ENCODE results near the gene ATXN7L2. TPM values are rescaled to one million over a fixed set of nuclear protein-coding genes. Genes with fewer than 3 reads are reported as not detected.

Gene ATXN7L2
- total and polyA plus RNA-seq, 2 of the 8 experiments (the other 6 are each of a cell fraction or from before 2014, with no cell fraction given) = 8.1 to 9.3 TPM

- H2AK5ac ChIP-seq (ENCODE audit: low read depth, low read length) = no peak overlapping the region
- H3K23me2 ChIP-seq (ENCODE audit: low read depth, low read length) = no peaks in the 10 kb centered on the region
- H4K8ac ChIP-seq (ENCODE audit: extremely low read depth, insufficient read depth, low read length) = no peak overlapping the region
- H2BK5ac ChIP-seq (ENCODE audit: low read depth, low read length) = no peak overlapping the region
- no peak overlapping the region for H3K23ac ChIP-seq (ENCODE audit: insufficient read length)
- DNase-seq (ENCODE audit: low read depth in 1 of 2, low spot score in 2 of 2) (no peak), FAIRE-seq (no peak)
- no peak overlapping the region for H3K18ac ChIP-seq (ENCODE audit: extremely low read depth, low read length)
- H3K79me1 ChIP-seq (ENCODE audit: low read depth, low read length) = no peaks in the 10 kb centered on the region
- H3K36me3 ChIP-seq (ENCODE audit: control insufficient read depth in 2 of 4, insufficient read depth in 4 of 4, low read length in 3 of 4) = peaks cover 0 to 2% (median 0%) of the 10 kb centered on the region in 4 experiments; a peak in 2 of 8 replicates
- no peak overlapping the region for H2BK20ac ChIP-seq (ENCODE audit: low read length)
- no peak overlapping the region for H3K9ac ChIP-seq (replicated peaks in 1 of 4; ENCODE audit: extremely low read depth in 1 of 4, low read depth in 3 of 4, low read length in 3 of 4)
- H2BK12ac ChIP-seq (ENCODE audit: low read depth, low read length) = no peak overlapping the region
- H2BK15ac ChIP-seq (ENCODE audit: low read length) = no peak overlapping the region
- no peak overlapping the region for H3K14ac ChIP-seq (ENCODE audit: insufficient read length)
- no peak overlapping the region for H4K5ac ChIP-seq (ENCODE audit: insufficient read length, low read depth, low read length)
- H3K27ac ChIP-seq (ENCODE audit: low read depth, low read length) = no peak overlapping the region
- no peak overlapping the region for H2BK120ac ChIP-seq (replicated peaks; ENCODE audit: low read depth, low read length)
- no peaks in the 10 kb centered on the region for H3K9me3 ChIP-seq (ENCODE audit: insufficient read depth in 2 of 2, low read depth in 1 of 2, low read length in 1 of 2)
- H3K27me3 ChIP-seq (replicated peaks in 1 of 4; ENCODE audit: control insufficient read depth in 3 of 4, extremely low read depth in 1 of 4, insufficient read depth in 3 of 4, low read length in 3 of 4) = no peaks in the 10 kb centered on the region
- CTCF ChIA-PET (ENCODE audit: partially characterized antibody) = interaction anchor here (0.7 to 43.7 kb wide), 7 partner anchors 5 to 232 kb away, joined by 3 to 1755 read pairs (median 18); partner anchors contain the start of genes AMIGO1, ATXN7L2, CYB561D1 and GPR61
- POLR2A ChIA-PET (ENCODE audit: partially characterized antibody) = interaction anchor here (2.1 to 2.5 kb wide), 2 partner anchors 9 to 30 kb away, joined by 7 read pairs; partner anchors contain the start of gene AMIGO1
- no peaks in the 10 kb centered on the region for H3K79me2 ChIP-seq (ENCODE audit: control insufficient read depth in 1 of 2, insufficient read depth in 2 of 2, low read length in 2 of 2)
- no peak overlapping the region for H4K91ac ChIP-seq (replicated peaks; ENCODE audit: insufficient read length, low read length)
- no peak overlapping the region for H3K4me3 ChIP-seq (ENCODE audit: extremely low read depth in 1 of 4, insufficient read depth in 2 of 4, low read depth in 3 of 4, low read length in 4 of 4)
- H3K4me1 ChIP-seq (replicated peaks in 1 of 4; ENCODE audit: control insufficient read depth in 3 of 4, insufficient read depth in 4 of 4, low read length in 3 of 4) = peaks cover 0 to 11% (median 5%) of the 10 kb centered on the region in 4 experiments; a peak in 5 of 7 replicates
- H3K56ac ChIP-seq (replicated peaks; ENCODE audit: insufficient read length, low read depth, low read length) = no peak overlapping the region
- no peak overlapping the region for H2AFZ ChIP-seq (ENCODE audit: low read length)
- H3K4me2 ChIP-seq (ENCODE audit: insufficient read depth in 1 of 2, low read depth in 2 of 2, low read length in 2 of 2) = no peak overlapping the region
- H3K4ac ChIP-seq (replicated peaks; ENCODE audit: insufficient read length, low read depth, low read length) = no peak overlapping the region
- WGBS, 2 experiments (ENCODE audit: extremely low coverage in 1 of 2, insufficient coverage in 1 of 2, insufficient read length in 1 of 2, insufficient replicate concordance in 2 of 2, low coverage in 1 of 2, low lambda C conversion rate in 2 of 2, missing lambda C conversion rate in 1 of 2) = 79% methylated on average over 5 of the region's 5 CpGs; no CpG with 5 or more reads in 1 of the 2 experiments
- peaks cover 0 to 2% of the 10 kb centered on the region in 2 experiments for H4K20me1 ChIP-seq (replicated peaks in 1 of 2; ENCODE audit: control insufficient read depth in 1 of 2, insufficient read depth in 2 of 2, low read length in 2 of 2)
- TF ChIP-seq CTBP2 (IDR thresholded peaks at IDR 0.05; ENCODE audit: borderline replicate concordance, insufficient read depth, insufficient read length, low read length) (no peak), CBX8 (IDR thresholded peaks at IDR 0.05; ENCODE audit: borderline replicate concordance, low read depth, low read length) (no peak), EZH2 (IDR thresholded peaks at IDR 0.05; ENCODE audit: low read depth, low read length, severe bottlenecking) (no peak), BRCA1 (IDR thresholded peaks at IDR 0.05; ENCODE audit: low read depth, low read length) (no peak)
Measured at GRCh38 chr1:109500941-109501381, 17.3 kb downstream of the ATXN7L2 start.
